Loucy (cell line): ENCODE data around the gene THSD7A.

Experiments used
- H2AFZ ChIP-seq: fragments of 200-600 bp; sonication (generic); 2 replicates; pipeline ENCODE4 v1.6.0; 2016; ENCODE audit warnings: antibody characterized with exemption, mild to moderate bottlenecking, low read length, moderate library complexity
- H3F3A ChIP-seq: fragments of 200-600 bp; 2 replicates; pipeline ENCODE4 v1.6.0; 2016; ENCODE audit warnings: antibody characterized with exemption, low read depth, mild to moderate bottlenecking
- H3K27me3 ChIP-seq: fragments of 200-600 bp; sonication (generic); 2 replicates; pipeline ENCODE4 v1.6.1; 2014; ENCODE audit warnings: low read length, mild to moderate bottlenecking; ENCODE audit not compliant: insufficient read depth, poor library complexity, severe bottlenecking
- H3K36me3 ChIP-seq: fragments of 200-600 bp; sonication (generic); 2 replicates; pipeline ENCODE4 v1.6.1; 2016; ENCODE audit warnings: low read length; ENCODE audit not compliant: insufficient read depth
- H3K4me1 ChIP-seq: fragments of 200-600 bp; sonication (generic); 2 replicates; pipeline ENCODE4 v1.5.1; 2014; ENCODE audit warnings: low read length, mild to moderate bottlenecking; ENCODE audit not compliant: insufficient read depth, poor library complexity, severe bottlenecking
- H3K4me2 ChIP-seq: fragments of 200-600 bp; sonication (generic); 2 replicates; pipeline ENCODE4 v1.6.0; 2014; ENCODE audit warnings: antibody characterized with exemption, low read length, low read depth, mild to moderate bottlenecking; ENCODE audit not compliant: poor library complexity, severe bottlenecking
- H3K4me3 ChIP-seq: fragments of 200-600 bp; sonication (generic); 2 replicates; pipeline ENCODE4 v1.5.1; 2014; ENCODE audit warnings: low read length, mild to moderate bottlenecking, mixed read lengths; ENCODE audit not compliant: poor library complexity, severe bottlenecking
- H3K79me2 ChIP-seq: fragments of 200-600 bp; sonication (generic); 2 replicates; pipeline ENCODE4 v1.6.1; 2014; ENCODE audit warnings: low read length; ENCODE audit not compliant: insufficient read depth
- H3K9ac ChIP-seq: fragments of 200-600 bp; sonication (generic); 2 replicates; pipeline ENCODE4 v1.6.0; 2014; ENCODE audit warnings: mild to moderate bottlenecking, low read depth, low read length, moderate library complexity; ENCODE audit not compliant: poor library complexity, severe bottlenecking
- H3K9me2 ChIP-seq: fragments of 200-600 bp; sonication (generic); replicated peaks from 2 replicates; pipeline ENCODE4 v1.6.1; 2016; ENCODE audit warnings: low read depth, low read length, mixed read lengths
- H3K9me3 ChIP-seq: fragments of 200-600 bp; sonication (generic); 2 replicates; pipeline ENCODE4 v1.6.1; 2014; ENCODE audit warnings: mild to moderate bottlenecking, antibody characterized with exemption, low read length, low read depth; ENCODE audit not compliant: insufficient read depth
- H4K20me1 ChIP-seq: fragments of 200-600 bp; sonication (generic); 2 replicates; pipeline ENCODE4 v1.6.0; 2014; ENCODE audit warnings: antibody characterized with exemption, low read length, mild to moderate bottlenecking; ENCODE audit not compliant: insufficient read depth, poor library complexity, severe bottlenecking
- EZH2phosphoT487 ChIP-seq: fragments of 200-600 bp; IDR thresholded peaks from 2 replicates; pipeline ENCODE4 v1.6.1; 2018; ENCODE audit warnings: antibody characterized with exemption, mild to moderate bottlenecking, moderate library complexity, borderline replicate concordance
- TF ChIP-seq, protein P1 (sequence below): fragments of 200-600 bp; sonication (generic); conservative IDR thresholded peaks from 2 replicates; pipeline ENCODE4 v1.5.1; 2014; ENCODE audit warnings: mild to moderate bottlenecking, antibody characterized with exemption, low read length

The THSD7A gene

DNA sequence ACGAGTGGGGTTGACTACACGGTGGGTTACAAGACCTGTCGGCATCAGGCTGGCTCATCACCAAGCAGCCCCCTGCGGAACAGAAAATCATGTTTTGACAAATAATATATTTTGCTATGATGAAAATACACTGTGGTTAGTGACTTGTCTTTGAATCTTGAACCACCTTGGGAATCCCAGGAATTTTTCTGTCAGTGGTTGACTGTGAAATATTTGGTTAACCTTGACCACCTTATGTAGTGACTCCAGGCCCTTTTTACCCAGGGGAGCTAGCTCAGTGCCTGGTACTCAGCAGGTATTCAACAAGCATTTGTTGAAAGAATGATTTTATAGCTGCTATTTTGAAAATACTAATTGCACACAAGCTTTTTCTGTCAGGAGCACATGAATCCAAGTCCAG lies 452.4 kb downstream of the THSD7A start:
- Histone ChIP-seq H3K4me1 (no peaks in the 10 kb centered on the region), H4K20me1 (no peaks in the 10 kb centered on the region), H3K27me3 (no peaks in the 10 kb centered on the region), H3K4me3 (no peak overlapping the region), H3K9ac (no peak overlapping the region), H3K36me3 (no peaks in the 10 kb centered on the region), H3K79me2 (no peaks in the 10 kb centered on the region), H3F3A (no peaks in the 10 kb centered on the region), H3K4me2 (no peak overlapping the region), H2AFZ (no peak overlapping the region), H3K9me3 (no peaks in the 10 kb centered on the region), H3K9me2 (no peaks in the 10 kb centered on the region)
- TF ChIP-seq, protein P1, sequence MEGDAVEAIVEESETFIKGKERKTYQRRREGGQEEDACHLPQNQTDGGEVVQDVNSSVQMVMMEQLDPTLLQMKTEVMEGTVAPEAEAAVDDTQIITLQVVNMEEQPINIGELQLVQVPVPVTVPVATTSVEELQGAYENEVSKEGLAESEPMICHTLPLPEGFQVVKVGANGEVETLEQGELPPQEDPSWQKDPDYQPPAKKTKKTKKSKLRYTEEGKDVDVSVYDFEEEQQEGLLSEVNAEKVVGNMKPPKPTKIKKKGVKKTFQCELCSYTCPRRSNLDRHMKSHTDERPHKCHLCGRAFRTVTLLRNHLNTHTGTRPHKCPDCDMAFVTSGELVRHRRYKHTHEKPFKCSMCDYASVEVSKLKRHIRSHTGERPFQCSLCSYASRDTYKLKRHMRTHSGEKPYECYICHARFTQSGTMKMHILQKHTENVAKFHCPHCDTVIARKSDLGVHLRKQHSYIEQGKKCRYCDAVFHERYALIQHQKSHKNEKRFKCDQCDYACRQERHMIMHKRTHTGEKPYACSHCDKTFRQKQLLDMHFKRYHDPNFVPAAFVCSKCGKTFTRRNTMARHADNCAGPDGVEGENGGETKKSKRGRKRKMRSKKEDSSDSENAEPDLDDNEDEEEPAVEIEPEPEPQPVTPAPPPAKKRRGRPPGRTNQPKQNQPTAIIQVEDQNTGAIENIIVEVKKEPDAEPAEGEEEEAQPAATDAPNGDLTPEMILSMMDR, result no peak
- TF ChIP-seq EZH2phosphoT487, result no peak

DNA sequence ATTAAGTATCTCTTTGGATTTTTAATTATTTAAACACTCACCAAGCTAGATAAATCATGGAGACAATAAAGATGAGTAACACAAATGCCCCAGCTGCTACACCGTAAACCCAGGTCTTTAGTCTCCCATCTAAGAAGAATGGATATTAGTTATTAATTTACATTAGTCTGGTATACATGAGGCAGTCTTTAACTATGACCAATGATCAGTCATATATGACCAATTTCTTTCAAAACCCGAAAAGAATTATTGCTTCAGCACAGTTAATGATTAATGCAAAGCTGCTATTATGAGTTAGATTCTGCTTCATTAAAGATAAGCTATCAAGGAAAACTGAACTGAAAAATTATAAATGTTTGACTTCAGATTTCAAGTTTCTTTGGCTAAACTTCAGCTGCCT lies 455.5 kb downstream of the THSD7A start:
- Histone ChIP-seq H3K9me2 (no peaks in the 10 kb centered on the region), H3K4me1 (no peaks in the 10 kb centered on the region), H3K4me2 (no peak overlapping the region), H3K36me3 (no peaks in the 10 kb centered on the region), H3F3A (no peaks in the 10 kb centered on the region), H3K9me3 (no peaks in the 10 kb centered on the region), H3K4me3 (no peak overlapping the region), H2AFZ (no peak overlapping the region), H3K79me2 (no peaks in the 10 kb centered on the region), H4K20me1 (no peaks in the 10 kb centered on the region), H3K9ac (no peak overlapping the region), H3K27me3 (no peaks in the 10 kb centered on the region)
- TF ChIP-seq, protein P1, result no peak
- no peak for TF ChIP-seq EZH2phosphoT487

DNA sequence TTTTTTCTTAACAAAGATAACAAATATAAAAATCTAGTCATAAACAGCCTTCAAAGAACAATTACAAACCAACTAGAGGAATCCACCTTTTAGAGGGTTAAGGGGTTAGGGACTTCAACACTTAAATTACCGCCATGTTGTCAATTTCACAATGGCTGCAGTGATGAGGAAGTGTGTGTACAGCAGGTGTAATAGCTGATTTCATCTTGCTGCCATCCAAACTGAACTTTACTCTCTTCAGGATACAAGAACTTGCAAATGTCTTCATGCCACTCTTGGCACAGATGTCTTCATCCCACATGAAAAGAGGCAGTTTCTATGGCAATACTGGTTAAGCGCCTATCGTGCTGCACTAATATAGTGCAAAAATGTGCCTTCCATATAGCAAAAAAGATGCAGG lies 457.4 kb downstream of the THSD7A start:
- Histone ChIP-seq H2AFZ (peak overlapping the region; percentile 32), H3K36me3 (no peaks in the 10 kb centered on the region), H4K20me1 (no peaks in the 10 kb centered on the region), H3K4me3 (no peak overlapping the region), H3K79me2 (no peaks in the 10 kb centered on the region), H3K4me1 (no peaks in the 10 kb centered on the region), H3K27me3 (no peaks in the 10 kb centered on the region), H3K9me2 (no peaks in the 10 kb centered on the region), H3K9ac (no peak overlapping the region), H3F3A (no peaks in the 10 kb centered on the region), H3K9me3 (no peaks in the 10 kb centered on the region), H3K4me2 (no peak overlapping the region)
- TF ChIP-seq EZH2phosphoT487, result no peak
- TF ChIP-seq, protein P1, result no peak
